HG03558 (cell line): ENCODE measurements around the gene GPC6.

Experiments
- ATAC-seq: cut with Tn5 transposase; IDR thresholded peaks from one replicate; pipeline ENCODE4 v1.9.1; 2021; ENCODE audit warnings: moderate number of reproducible peaks; ENCODE audit not compliant: unreplicated experiment; ENCODE audit errors: extremely low read depth

GPC6 gene

DNA sequence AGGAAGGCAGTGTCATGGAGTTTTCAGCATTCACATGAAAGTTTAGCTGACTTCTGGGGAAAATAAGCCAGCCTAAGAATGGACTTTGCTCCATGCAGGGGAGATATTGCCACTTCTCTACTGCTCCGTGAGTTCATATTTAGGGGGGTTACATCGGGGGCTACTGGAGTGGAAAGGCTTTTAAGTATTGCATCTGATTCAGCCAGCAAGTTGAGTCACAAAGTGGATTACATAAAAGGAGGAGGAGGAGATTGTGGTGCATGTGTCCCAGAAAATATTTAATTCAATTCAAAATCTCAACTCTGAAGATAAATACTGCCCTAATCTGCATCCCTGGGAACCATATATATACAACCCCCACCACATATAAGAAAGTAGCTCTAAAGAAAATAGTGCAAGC is 635.7 kb downstream of the GPC6 start:
- no peak for ATAC-seq

- no peak for ATAC-seq
Measured at GRCh38 chr13:93865235-93865634, 638.6 kb downstream of the GPC6 start.

DNA sequence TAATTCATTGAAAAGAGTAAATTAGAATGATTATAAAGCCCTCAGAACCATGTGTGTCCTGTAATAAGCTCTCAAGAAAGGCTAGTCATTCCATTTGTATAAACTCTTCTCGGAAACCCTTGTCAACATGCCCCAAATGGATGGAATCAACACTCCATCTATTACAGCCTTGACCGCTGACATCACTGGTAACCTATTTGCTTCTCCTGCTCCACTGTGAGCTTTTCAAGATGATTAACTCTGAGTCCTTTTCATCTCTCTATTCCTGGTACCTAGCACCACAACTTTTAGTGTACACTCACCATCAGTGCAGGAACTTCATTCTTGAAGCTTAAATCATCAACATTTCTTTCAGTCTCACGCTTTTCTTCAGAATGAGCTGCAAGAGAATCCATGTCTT is 640.9 kb downstream of the GPC6 start:
- no peak for ATAC-seq

GRCh38 chr13:93872376-93872775 is 645.8 kb downstream of the GPC6 start:
- ATAC-seq, result no peak

DNA sequence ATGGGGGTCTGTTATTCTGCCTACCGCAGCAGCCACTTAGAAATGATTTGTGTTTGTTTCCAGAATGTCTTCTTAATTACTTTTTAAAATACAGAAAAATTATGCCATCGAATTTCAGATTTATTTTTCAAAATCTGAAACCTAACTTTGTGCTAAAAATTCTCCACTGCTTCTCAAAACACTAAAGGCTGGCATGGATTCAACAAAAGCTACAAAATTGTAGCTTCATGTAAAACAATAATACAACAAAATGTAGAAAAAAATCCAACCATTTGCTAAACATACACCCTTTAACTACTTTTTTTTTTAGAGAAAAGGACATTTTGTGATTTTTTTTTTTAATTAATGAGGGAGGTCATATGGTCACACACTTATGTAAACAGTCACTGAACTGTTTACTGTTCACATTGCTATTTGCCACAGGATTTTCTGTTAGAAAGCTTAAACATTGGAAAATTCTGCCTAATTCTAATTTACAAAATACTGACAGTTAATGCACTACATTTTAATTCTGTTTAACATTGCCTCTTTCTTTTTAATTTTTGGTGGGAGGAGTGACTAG is 646.3 kb downstream of the GPC6 start:
- ATAC-seq, result no peak

DNA sequence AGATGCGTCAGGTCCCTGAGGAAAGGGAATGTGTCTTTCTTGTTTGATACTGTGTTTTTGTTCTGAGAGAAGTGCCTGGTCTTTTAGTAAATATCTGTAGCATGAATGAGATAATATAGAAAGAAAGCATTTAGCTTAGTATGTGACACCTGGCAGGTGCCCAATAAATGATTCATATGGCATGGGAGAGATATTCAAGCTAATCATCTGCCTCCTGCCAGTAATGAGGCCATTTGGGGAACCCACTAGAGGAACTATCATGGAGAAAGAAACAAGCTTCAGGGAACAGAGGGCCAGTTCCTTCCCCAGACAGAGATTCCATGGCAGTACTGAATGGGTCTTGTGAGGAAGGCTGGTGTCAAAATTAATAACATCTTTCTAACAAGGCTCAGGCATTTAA is 648.9 kb downstream of the GPC6 start:
- ATAC-seq, result no peak

DNA sequence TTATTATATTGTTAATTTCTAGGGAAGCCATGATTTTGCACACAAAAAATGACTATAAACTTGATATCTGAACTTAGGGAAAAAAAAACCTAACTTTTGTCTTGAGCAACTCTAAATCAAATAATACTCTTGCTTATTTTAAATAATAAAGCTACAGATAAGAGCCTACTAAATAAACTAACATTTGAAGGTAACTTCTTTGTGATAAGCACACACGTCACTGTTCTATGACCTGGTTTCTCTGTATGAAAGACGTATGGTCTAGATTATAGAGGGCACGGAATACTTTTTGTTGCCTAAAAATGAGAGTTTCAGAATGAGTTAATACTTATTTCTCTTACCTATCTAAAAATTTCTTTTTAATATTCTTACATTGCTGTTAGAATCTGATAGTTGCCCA is 649.6 kb downstream of the GPC6 start:
- ATAC-seq, result no peak

GRCh38 chr13:93878675-93879074 is 652.1 kb downstream of the GPC6 start:
- ATAC-seq, result no peak

DNA sequence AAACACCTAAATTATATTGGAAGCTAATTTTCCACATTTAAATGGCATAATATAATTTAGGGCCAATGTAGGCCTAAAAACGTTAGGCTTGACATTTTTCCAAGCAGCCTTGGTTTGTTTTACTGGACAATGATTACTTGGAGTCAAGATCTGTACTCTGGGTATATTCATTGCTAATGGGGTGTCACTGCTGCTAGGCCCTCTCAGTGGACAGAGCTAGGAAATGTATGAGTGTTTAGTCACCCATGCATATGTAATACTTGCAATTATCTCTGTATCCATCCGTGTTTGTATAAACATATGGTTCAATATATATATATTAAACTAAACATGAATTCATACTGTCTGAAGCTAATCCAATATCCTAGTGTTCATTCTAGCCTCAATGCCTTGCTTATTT is 654.8 kb downstream of the GPC6 start:
- ATAC-seq, result no peak

DNA sequence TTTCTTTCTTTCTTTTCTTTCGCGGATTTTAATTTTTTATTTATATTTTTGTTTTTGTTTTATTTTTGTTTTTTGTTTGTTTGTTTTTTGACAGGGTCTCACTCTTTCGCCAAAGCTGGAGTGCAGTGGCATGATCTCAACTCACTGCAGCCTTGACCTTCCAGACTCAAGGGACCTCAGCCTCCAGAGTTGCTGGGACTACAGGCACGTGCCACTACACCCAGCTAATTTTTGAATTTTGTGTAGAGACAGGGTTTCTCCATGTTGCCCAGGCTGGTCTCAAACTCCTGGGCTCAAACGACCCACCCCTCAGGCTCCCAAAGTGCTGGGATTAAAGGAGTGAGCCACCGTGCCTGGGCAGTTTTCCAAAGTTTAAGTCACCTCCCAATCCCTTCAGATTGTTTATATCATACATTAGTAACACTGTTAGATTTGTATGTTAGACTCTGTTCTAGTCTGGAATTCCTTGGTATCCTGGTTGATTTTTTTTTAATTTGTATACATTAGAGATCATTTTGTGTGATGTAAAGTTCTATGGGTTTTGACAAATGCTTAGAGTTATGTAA is 655.6 kb downstream of the GPC6 start:
- no peak for ATAC-seq

GRCh38 chr13:93889430-93889951 is 662.9 kb downstream of the GPC6 start:
- no peak for ATAC-seq

DNA sequence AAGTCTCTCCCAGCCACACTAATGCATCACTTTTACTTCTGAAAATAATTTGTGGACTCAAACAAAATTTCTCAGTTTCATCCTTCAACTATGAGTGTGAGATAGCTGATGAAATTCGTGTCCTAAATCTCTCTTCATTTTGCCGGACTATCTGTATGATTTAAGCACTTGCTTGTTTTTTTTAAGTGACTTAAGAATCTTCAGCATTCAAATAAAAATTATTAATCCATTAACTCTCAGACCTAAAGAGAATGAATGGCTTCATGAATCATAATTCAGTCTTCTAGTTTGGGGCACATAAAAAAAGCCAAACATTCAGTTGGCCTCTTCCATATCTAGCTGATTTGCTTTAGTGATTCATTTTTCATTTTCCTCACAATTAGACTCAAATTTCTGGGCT is 673.4 kb downstream of the GPC6 start:
- no peak for ATAC-seq

- ATAC-seq, result no peak
Measured at GRCh38 chr13:93900731-93901130, 674.1 kb downstream of the GPC6 start.

DNA sequence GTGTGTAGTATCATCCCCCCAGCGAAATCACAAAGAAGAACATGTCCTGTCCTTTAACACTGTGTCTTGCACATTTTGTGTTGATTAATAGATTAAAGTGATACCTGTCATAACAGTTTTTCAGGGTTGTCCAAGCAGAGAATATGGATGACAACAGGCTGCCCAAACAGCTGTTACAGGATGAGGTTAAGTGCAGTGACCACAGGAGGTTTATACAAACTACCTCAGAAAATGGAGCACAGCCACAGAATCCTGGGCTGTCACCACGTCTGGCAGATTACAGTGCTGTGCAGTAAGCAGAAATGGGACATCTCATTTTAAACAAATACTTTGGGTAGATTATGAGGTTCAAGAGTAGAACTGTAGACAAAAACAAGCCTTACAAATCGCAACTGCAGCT is 677.3 kb downstream of the GPC6 start:
- no peak for ATAC-seq

DNA sequence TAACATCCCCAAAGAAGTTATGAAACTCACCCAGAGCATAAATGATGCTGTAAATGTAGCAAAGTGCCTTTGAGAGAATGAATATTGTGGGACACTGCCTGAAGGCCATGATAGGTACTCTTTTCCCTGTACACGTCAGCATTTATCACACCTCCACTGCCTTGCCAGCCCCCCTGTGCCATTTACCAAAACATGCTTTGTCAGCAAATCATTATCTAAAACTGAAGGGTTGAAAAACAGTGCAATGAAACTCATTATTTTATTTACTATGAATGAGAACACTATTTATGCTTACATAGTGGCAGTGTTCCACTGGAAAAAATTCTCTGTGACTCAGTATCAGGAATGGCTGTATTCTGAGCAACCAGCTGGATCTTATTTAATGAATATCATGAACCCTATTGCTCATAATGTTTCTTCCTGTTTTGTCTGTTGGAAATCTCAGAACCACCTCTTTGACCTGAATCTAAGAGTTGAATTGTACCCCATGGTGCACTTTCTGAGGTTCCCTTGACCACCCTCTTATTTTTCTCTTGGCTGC is 688.7 kb downstream of the GPC6 start:
- ATAC-seq, result no peak

- ATAC-seq, result no peak
Measured at GRCh38 chr13:93922063-93922855, 695.7 kb downstream of the GPC6 start.

GRCh38 chr13:93925990-93926389 is 699.4 kb downstream of the GPC6 start:
- no peak for ATAC-seq

- no peak for ATAC-seq
Measured at GRCh38 chr13:93926425-93926824, 699.8 kb downstream of the GPC6 start.

DNA sequence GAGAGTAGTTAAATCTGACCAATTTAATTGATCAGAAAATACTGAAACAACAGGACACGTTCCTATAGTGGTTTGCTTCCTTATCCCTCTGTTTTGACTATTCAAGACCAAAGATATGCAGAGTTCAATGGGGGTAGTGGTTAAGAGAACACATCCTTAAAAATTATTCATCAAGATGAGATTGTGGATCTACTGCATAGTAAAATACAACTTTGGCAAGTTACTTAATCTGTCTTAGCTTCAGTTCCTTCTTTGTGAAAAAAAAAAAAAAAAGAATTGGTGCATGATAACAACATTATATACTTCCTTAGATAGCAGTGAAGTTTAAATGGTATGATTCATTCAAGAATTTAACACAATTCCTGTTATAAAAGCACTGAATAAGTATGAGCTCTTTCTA is 700.8 kb downstream of the GPC6 start:
- ATAC-seq, result no peak

DNA sequence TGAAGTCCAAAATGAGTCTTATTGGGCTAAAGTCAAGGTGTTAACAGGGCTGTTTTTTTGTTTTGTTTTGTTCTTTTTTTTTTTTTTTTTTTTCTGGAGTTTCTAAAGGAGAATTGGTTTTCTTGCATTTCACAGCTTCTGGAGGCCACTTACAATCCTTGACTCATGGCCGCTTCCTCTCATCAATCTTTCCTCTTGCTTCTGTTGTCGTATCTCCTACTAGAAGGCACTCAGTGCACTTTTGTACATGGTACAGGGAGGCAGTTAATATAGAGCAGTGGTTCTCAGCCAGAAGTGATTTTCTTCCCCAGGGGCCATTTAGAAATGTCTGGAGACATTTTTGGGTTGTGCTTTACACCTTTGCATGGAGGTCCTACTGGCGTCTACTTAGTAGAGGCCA is 706.3 kb downstream of the GPC6 start:
- ATAC-seq, result no peak

- ATAC-seq, result no peak
Measured at GRCh38 chr13:93936901-93937300, 710.3 kb downstream of the GPC6 start.
